ENCODE data around the gene TSHZ1. TPM values are rescaled to one million over a fixed set of nuclear protein-coding genes. Genes with fewer than 3 reads are reported as not detected.
A peak's percentile ranks its signal among the peaks of the same experiment; 100 is the strongest.

Gene TSHZ1
- total and polyA plus RNA-seq, 4 experiments from 2014 or later: 0.84 to 32.0 (median 18.3) TPM

GRCh38 chr18:75229437-75229836 lies 18.8 kb downstream of the TSHZ1 start:
- peak overlapping the region in 3 of 7 donors; percentile 4 to 41 (median 6) for H3K27ac Mint-ChIP-seq
- POLR2A ChIA-PET (ENCODE audit: partially characterized antibody): interaction anchor here (1.9 kb wide), 1 partner anchor 20 kb away, joined by 9 read pairs; the partner anchor contains the start of genes PTGR3 and TSHZ1

GRCh38 chr18:75230163-75231052 lies 19.8 kb downstream of the TSHZ1 start:
- ChIA-PET CTCF (ENCODE audit: partially characterized antibody) (no interaction called here), POLR2A (ENCODE audit: partially characterized antibody) (no interaction called here)
- Histone ChIP-seq H3K4me3 (ENCODE audit: low read length in 2 of 2) (no peak overlapping the region), H3K4me1 (ENCODE audit: insufficient read depth, low read length) (peaks cover 8% of the 10 kb centered on the region), H3K27me3 (ENCODE audit: insufficient read depth, low read length) (no peaks in the 10 kb centered on the region), H3K36me3 (ENCODE audit: insufficient read depth, low read length) (no peaks in the 10 kb centered on the region), H3K9me3 (ENCODE audit: control insufficient read depth in 1 of 2, low read length in 2 of 2) (no peaks in the 10 kb centered on the region), H3K27ac (ENCODE audit: low read depth, low read length) (no peak overlapping the region)
- peaks cover 25 to 77% (median 47%) of the 10 kb centered on the region in 4 donors for H3K4me1 Mint-ChIP-seq
- DNase-seq: no peak
- no peaks in the 10 kb centered on the region for H3K27me3 Mint-ChIP-seq
- peak overlapping the region in 1 of 7 donors; percentile 70 for H3K27ac Mint-ChIP-seq
- H3K36me3 Mint-ChIP-seq: peaks cover 16 to 19% of the 10 kb centered on the region in 2 donors
- intact Hi-C loops (cut with micrococcal nuclease): no loop called here
- H3K4me3 Mint-ChIP-seq: no peak overlapping the region
- no peaks in the 10 kb centered on the region for H3K9me3 Mint-ChIP-seq

More at GRCh38 chr18:75229437-75229836, 18.8 kb downstream of the TSHZ1 start:
- Mint-ChIP-seq H3K9me3 (no peaks in the 10 kb centered on the region), H3K36me3 (peaks cover 13 to 15% of the 10 kb centered on the region in 2 donors), H3K4me1 (peaks cover 22 to 75% (median 44%) of the 10 kb centered on the region in 4 donors), H3K4me3 (no peak overlapping the region), H3K27me3 (no peaks in the 10 kb centered on the region)
- intact Hi-C loops (cut with micrococcal nuclease): no loop called here
- no peak overlapping the region for H3K4me3 ChIP-seq (ENCODE audit: low read length in 2 of 2)
- H3K36me3 ChIP-seq (ENCODE audit: insufficient read depth, low read length): no peaks in the 10 kb centered on the region
- H3K9me3 ChIP-seq (ENCODE audit: control insufficient read depth in 1 of 2, low read length in 2 of 2): no peaks in the 10 kb centered on the region
- CTCF ChIA-PET (ENCODE audit: partially characterized antibody): interaction anchor here (1.2 kb wide), 1 partner anchor 17 kb away, joined by 4 read pairs; no protein-coding TSS in a partner anchor
- H3K27ac ChIP-seq (ENCODE audit: low read depth, low read length): no peak overlapping the region
- H3K27me3 ChIP-seq (ENCODE audit: insufficient read depth, low read length): no peaks in the 10 kb centered on the region
- H3K4me1 ChIP-seq (ENCODE audit: insufficient read depth, low read length): peaks cover 8% of the 10 kb centered on the region
- no peak for DNase-seq

GRCh38 chr18:75231053-75231406 lies 20.4 kb downstream of the TSHZ1 start:
- H3K4me3 Mint-ChIP-seq: no peak overlapping the region
- peaks cover 20 to 21% of the 10 kb centered on the region in 2 donors for H3K36me3 Mint-ChIP-seq
- peaks cover 8% of the 10 kb centered on the region for H3K4me1 ChIP-seq (ENCODE audit: insufficient read depth, low read length)
- no peak overlapping the region for H3K4me3 ChIP-seq (ENCODE audit: low read length in 2 of 2)
- H3K9me3 Mint-ChIP-seq: no peaks in the 10 kb centered on the region
- no peak for DNase-seq
- no peak overlapping the region for H3K27ac Mint-ChIP-seq
- H3K36me3 ChIP-seq (ENCODE audit: insufficient read depth, low read length): no peaks in the 10 kb centered on the region
- ChIA-PET CTCF (ENCODE audit: partially characterized antibody) (no interaction called here), POLR2A (ENCODE audit: partially characterized antibody) (interaction anchor here (0.8 kb wide), 1 partner anchor 15 kb away, joined by 4 read pairs; no protein-coding TSS in a partner anchor)
- H3K9me3 ChIP-seq (ENCODE audit: control insufficient read depth in 1 of 2, low read length in 2 of 2): no peaks in the 10 kb centered on the region
- H3K27ac ChIP-seq (ENCODE audit: low read depth, low read length): no peak overlapping the region
- no peaks in the 10 kb centered on the region for H3K27me3 ChIP-seq (ENCODE audit: insufficient read depth, low read length)
- H3K27me3 Mint-ChIP-seq: no peaks in the 10 kb centered on the region
- intact Hi-C loops (cut with micrococcal nuclease): no loop called here
- H3K4me1 Mint-ChIP-seq: peaks cover 27 to 78% (median 49%) of the 10 kb centered on the region in 4 donors

- H3K4me3 ChIP-seq (ENCODE audit: low read length in 2 of 2): no peak overlapping the region
- DNase-seq: no peak
- Mint-ChIP-seq H3K4me3 (no peak overlapping the region), H3K36me3 (peaks cover 17 to 24% of the 10 kb centered on the region in 2 donors), H3K9me3 (no peaks in the 10 kb centered on the region), H3K4me1 (peaks cover 21 to 61% (median 38%) of the 10 kb centered on the region in 4 donors), H3K27me3 (no peaks in the 10 kb centered on the region), H3K27ac (peak overlapping the region in 1 of 7 donors; percentile 50)
- no peaks in the 10 kb centered on the region for H3K27me3 ChIP-seq (ENCODE audit: insufficient read depth, low read length)
- POLR2A ChIA-PET (ENCODE audit: partially characterized antibody): no interaction called here
- H3K9me3 ChIP-seq (ENCODE audit: control insufficient read depth in 1 of 2, low read length in 2 of 2): no peaks in the 10 kb centered on the region
- intact Hi-C loops (cut with micrococcal nuclease): no loop called here
- CTCF ChIA-PET (ENCODE audit: partially characterized antibody): no interaction called here
- H3K27ac ChIP-seq (ENCODE audit: low read depth, low read length): no peak overlapping the region
- no peaks in the 10 kb centered on the region for H3K36me3 ChIP-seq (ENCODE audit: insufficient read depth, low read length)
- H3K4me1 ChIP-seq (ENCODE audit: insufficient read depth, low read length): no peaks in the 10 kb centered on the region
These were observed 24.3 kb downstream of the TSHZ1 start for GRCh38 chr18:75234901-75235300.

- no peak for DNase-seq
- H3K27ac Mint-ChIP-seq: peak overlapping the region in 2 of 7 donors; percentile 25 to 36
- no peak overlapping the region for H3K27ac ChIP-seq (ENCODE audit: low read depth, low read length)
- H3K9me3 Mint-ChIP-seq: no peaks in the 10 kb centered on the region
- CTCF ChIA-PET (ENCODE audit: partially characterized antibody): interaction anchor here (1.0 to 1.1 kb wide), 2 partner anchors 9 to 20 kb away, joined by 3 to 4 read pairs; no protein-coding TSS in a partner anchor
- H3K4me1 ChIP-seq (ENCODE audit: insufficient read depth, low read length): no peaks in the 10 kb centered on the region
- POLR2A ChIA-PET (ENCODE audit: partially characterized antibody): interaction anchor here (1.5 kb wide), 1 partner anchor 23 kb away, joined by 4 read pairs; no protein-coding TSS in a partner anchor
- H3K36me3 Mint-ChIP-seq: peaks cover 10 to 18% of the 10 kb centered on the region in 2 donors
- H3K4me3 ChIP-seq (ENCODE audit: low read length in 2 of 2): no peak overlapping the region
- H3K27me3 ChIP-seq (ENCODE audit: insufficient read depth, low read length): no peaks in the 10 kb centered on the region
- H3K4me1 Mint-ChIP-seq: peaks cover 23 to 52% (median 37%) of the 10 kb centered on the region in 4 donors
- no peaks in the 10 kb centered on the region for H3K27me3 Mint-ChIP-seq
- no peaks in the 10 kb centered on the region for H3K36me3 ChIP-seq (ENCODE audit: insufficient read depth, low read length)
- intact Hi-C loops (cut with micrococcal nuclease): no loop called here
- H3K9me3 ChIP-seq (ENCODE audit: control insufficient read depth in 1 of 2, low read length in 2 of 2): no peaks in the 10 kb centered on the region
- no peak overlapping the region for H3K4me3 Mint-ChIP-seq
These were observed 25.3 kb downstream of the TSHZ1 start for GRCh38 chr18:75235896-75236295.

- Mint-ChIP-seq H3K27me3 (no peaks in the 10 kb centered on the region), H3K4me1 (peaks cover 30 to 64% (median 47%) of the 10 kb centered on the region in 4 donors), H3K36me3 (peaks cover 10 to 26% of the 10 kb centered on the region in 2 donors), H3K27ac (peak overlapping the region in 3 of 7 donors; percentile 31 to 72 (median 31)), H3K9me3 (no peaks in the 10 kb centered on the region), H3K4me3 (no peak overlapping the region)
- no peak for DNase-seq
- no peaks in the 10 kb centered on the region for H3K36me3 ChIP-seq (ENCODE audit: insufficient read depth, low read length)
- H3K4me3 ChIP-seq (ENCODE audit: low read length in 2 of 2): no peak overlapping the region
- no peaks in the 10 kb centered on the region for H3K9me3 ChIP-seq (ENCODE audit: control insufficient read depth in 1 of 2, low read length in 2 of 2)
- H3K27me3 ChIP-seq (ENCODE audit: insufficient read depth, low read length): no peaks in the 10 kb centered on the region
- ChIA-PET POLR2A (ENCODE audit: partially characterized antibody) (no interaction called here), CTCF (ENCODE audit: partially characterized antibody) (no interaction called here)
- H3K4me1 ChIP-seq (ENCODE audit: insufficient read depth, low read length): no peaks in the 10 kb centered on the region
- H3K27ac ChIP-seq (ENCODE audit: low read depth, low read length): no peak overlapping the region
- intact Hi-C loops (cut with micrococcal nuclease): no loop called here
These were observed 27.5 kb downstream of the TSHZ1 start for GRCh38 chr18:75238100-75238499.

- CTCF ChIA-PET (ENCODE audit: partially characterized antibody): no interaction called here
- Mint-ChIP-seq H3K4me1 (peaks cover 32 to 65% (median 49%) of the 10 kb centered on the region in 4 donors), H3K36me3 (peaks cover 8 to 26% of the 10 kb centered on the region in 2 donors), H3K27me3 (no peaks in the 10 kb centered on the region), H3K9me3 (no peaks in the 10 kb centered on the region), H3K27ac (no peak overlapping the region), H3K4me3 (no peak overlapping the region)
- intact Hi-C loops (cut with micrococcal nuclease): no loop called here
- H3K36me3 ChIP-seq (ENCODE audit: insufficient read depth, low read length): no peaks in the 10 kb centered on the region
- H3K4me1 ChIP-seq (ENCODE audit: insufficient read depth, low read length): no peaks in the 10 kb centered on the region
- H3K9me3 ChIP-seq (ENCODE audit: control insufficient read depth in 1 of 2, low read length in 2 of 2): no peaks in the 10 kb centered on the region
- POLR2A ChIA-PET (ENCODE audit: partially characterized antibody): no interaction called here
- no peak for DNase-seq
- H3K4me3 ChIP-seq (ENCODE audit: low read length in 2 of 2): no peak overlapping the region
- no peak overlapping the region for H3K27ac ChIP-seq (ENCODE audit: low read depth, low read length)
- no peaks in the 10 kb centered on the region for H3K27me3 ChIP-seq (ENCODE audit: insufficient read depth, low read length)
These were observed 28.2 kb downstream of the TSHZ1 start for GRCh38 chr18:75238786-75239185.
